Subcutaneous abdominal adipose tissue (tissue), 5 donors: ENCODE measurements around the gene BTLA.
"Not testable (repeated sequence)": the region's sequence is repeated elsewhere in the genome, so short reads cannot be mapped to it uniquely, and the experiment has no call there.

Source experiments
- H3K27ac ChIP-seq: one replicate; pipeline ENCODE4 v1.7.0; 2013; ENCODE audit warnings: low read depth, mild to moderate bottlenecking, inconsistent platforms, low read length, moderate library complexity
- H3K27me3 ChIP-seq, 5 donors: one replicate each; pipeline ENCODE4 v1.7.0; 2013; ENCODE audit warnings: low read length in 5 of 5, inconsistent platforms in 1 of 5; ENCODE audit not compliant: control insufficient read depth in 5 of 5, insufficient read depth in 4 of 5
- H3K36me3 ChIP-seq, 5 donors: one replicate each; pipeline ENCODE4 v1.7.0; 2013; ENCODE audit warnings: low read length in 5 of 5; ENCODE audit not compliant: control insufficient read depth in 5 of 5, insufficient read depth in 5 of 5
- H3K4me1 ChIP-seq, 5 donors: one replicate each; pipeline ENCODE4 v1.7.0; 2013; ENCODE audit warnings: low read length in 5 of 5, mild to moderate bottlenecking in 3 of 5, moderate library complexity in 1 of 5; ENCODE audit not compliant: control insufficient read depth in 5 of 5, insufficient read depth in 5 of 5
- H3K4me3 ChIP-seq, 5 donors: one replicate each; pipeline ENCODE4 v1.7.0; 2013; ENCODE audit warnings: low read length in 5 of 5, low read depth in 1 of 5
- H3K9ac ChIP-seq, 5 donors: one replicate each; pipeline ENCODE4 v1.7.0; 2013; ENCODE audit warnings: low read length in 5 of 5, mild to moderate bottlenecking in 4 of 5, moderate library complexity in 3 of 5
- H3K9me3 ChIP-seq, 5 donors: one replicate each; pipeline ENCODE4 v1.7.0; 2013; ENCODE audit warnings: low read length in 5 of 5; ENCODE audit not compliant: control insufficient read depth in 5 of 5
- donor health status: healthy.
- donor health status: healthy.
- donor health status: healthy.
- donor health status: healthy.
- donor health status: healthy.

The BTLA gene

DNA sequence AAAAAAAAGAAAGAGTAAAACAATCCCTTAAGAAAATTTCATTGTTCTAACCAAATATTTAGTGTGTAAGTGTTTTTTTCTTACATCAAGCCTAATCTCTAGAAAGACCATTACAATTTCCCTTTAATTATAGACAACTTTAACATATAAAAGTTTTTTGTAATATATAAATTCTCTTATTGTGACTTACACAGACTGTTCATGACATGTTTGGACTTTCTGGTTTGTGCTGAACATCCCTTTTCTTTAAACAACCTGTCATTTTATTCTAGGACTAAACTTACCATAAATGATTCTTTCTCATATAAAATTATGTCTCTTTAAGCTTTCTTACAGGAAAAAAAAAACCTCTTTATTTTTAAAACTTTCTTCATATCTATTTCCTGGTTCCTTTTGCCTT is 13.0 kb upstream of the BTLA start:
- Histone ChIP-seq H3K36me3 (no peaks in the 10 kb centered on the region), H3K4me1 (peaks cover 0 to 6% (median 0%) of the 10 kb centered on the region in 5 donors), H3K9ac (no peak overlapping the region), H3K4me3 (no peak overlapping the region), H3K27me3 (no peaks in the 10 kb centered on the region), H3K27ac (no peak overlapping the region), H3K9me3 (no peaks in the 10 kb centered on the region)

DNA sequence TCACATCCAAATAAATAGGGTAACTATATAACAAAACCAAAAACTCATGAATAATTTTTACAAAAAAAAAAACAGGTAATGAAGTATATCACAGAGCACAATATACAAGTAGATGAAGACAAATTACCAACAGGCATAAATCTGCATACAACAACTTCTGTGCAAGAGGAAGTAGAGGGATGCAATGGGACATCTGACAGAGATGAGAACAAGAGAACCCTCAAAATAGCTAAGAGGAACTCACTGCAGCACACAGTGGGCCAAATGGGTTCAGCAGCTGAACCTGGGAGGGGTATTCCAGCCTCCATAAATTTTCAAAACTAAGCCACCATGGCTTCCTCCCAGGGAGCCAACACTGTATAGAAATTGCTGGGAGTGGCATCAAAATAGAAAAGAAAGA is 9.6 kb upstream of the BTLA start:
- H3K27me3 ChIP-seq = no peaks in the 10 kb centered on the region

DNA sequence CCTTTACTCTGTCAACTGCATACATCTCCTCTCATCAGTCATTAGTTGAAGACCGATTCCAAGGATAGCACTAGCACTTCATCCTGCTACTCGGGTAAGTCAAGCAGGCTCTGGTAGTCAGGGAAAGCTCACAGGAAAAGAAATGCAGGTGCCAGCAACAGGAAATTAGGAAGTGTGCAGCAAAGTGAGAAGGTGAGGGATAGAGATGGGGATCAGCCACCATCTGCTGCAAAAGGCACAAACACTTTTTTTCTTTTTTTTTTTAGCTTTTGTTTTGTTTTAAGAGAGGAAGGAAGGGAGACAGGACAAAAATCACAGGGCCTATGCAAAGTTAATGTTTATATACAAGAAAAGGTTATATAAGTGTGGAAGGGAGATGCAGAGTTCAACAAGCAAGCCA is 9.0 kb upstream of the BTLA start:
- Histone ChIP-seq H3K27ac (no peak overlapping the region), H3K9me3 (no peaks in the 10 kb centered on the region), H3K27me3 (no peaks in the 10 kb centered on the region), H3K9ac (no peak overlapping the region), H3K36me3 (no peaks in the 10 kb centered on the region), H3K4me3 (no peak overlapping the region), H3K4me1 (peaks cover 0 to 6% (median 0%) of the 10 kb centered on the region in 5 donors)

More for the DNA sequence above, 9.6 kb upstream of the BTLA start:
- H3K4me1 ChIP-seq = peaks cover 0 to 6% (median 0%) of the 10 kb centered on the region in 5 donors
- H3K4me3 ChIP-seq = no peak overlapping the region
- no peak overlapping the region for H3K9ac ChIP-seq
- H3K36me3 ChIP-seq = no peaks in the 10 kb centered on the region
- H3K9me3 ChIP-seq = no peaks in the 10 kb centered on the region
- no peak overlapping the region for H3K27ac ChIP-seq

DNA sequence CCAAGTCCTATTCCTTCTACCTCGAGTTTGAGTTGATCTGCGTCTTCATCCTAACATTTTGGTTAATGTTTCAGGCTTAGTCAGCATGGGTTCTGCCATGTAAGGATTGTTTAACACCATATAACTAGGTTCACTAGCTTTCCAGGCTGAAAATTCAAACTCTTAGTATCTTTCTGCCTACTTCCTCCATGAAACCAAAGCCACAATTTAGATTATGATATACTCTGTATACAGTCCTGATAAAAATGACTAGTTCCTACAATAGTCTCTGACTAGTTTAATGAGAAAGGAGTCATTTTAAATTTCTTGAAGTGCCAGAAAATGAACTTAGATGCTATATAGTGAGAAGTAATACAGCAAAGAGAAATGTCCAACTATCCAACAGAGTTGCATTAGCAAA is 6.6 kb upstream of the BTLA start:
- H3K36me3 ChIP-seq = no peaks in the 10 kb centered on the region
- H3K27ac ChIP-seq = no peak overlapping the region
- H3K4me3 ChIP-seq = no peak overlapping the region
- H3K9ac ChIP-seq = no peak overlapping the region
- no peaks in the 10 kb centered on the region for H3K9me3 ChIP-seq
- H3K27me3 ChIP-seq = no peaks in the 10 kb centered on the region
- H3K4me1 ChIP-seq = peaks cover 0 to 6% (median 0%) of the 10 kb centered on the region in 5 donors

- Histone ChIP-seq H3K4me3 (no peak overlapping the region), H3K36me3 (no peaks in the 10 kb centered on the region), H3K4me1 (peaks cover 0 to 6% (median 0%) of the 10 kb centered on the region in 5 donors), H3K9me3 (no peaks in the 10 kb centered on the region), H3K9ac (no peak overlapping the region), H3K27ac (no peak overlapping the region), H3K27me3 (no peaks in the 10 kb centered on the region)
These were observed 4.9 kb upstream of the BTLA start for GRCh38 chr3:112504123-112504522.

DNA sequence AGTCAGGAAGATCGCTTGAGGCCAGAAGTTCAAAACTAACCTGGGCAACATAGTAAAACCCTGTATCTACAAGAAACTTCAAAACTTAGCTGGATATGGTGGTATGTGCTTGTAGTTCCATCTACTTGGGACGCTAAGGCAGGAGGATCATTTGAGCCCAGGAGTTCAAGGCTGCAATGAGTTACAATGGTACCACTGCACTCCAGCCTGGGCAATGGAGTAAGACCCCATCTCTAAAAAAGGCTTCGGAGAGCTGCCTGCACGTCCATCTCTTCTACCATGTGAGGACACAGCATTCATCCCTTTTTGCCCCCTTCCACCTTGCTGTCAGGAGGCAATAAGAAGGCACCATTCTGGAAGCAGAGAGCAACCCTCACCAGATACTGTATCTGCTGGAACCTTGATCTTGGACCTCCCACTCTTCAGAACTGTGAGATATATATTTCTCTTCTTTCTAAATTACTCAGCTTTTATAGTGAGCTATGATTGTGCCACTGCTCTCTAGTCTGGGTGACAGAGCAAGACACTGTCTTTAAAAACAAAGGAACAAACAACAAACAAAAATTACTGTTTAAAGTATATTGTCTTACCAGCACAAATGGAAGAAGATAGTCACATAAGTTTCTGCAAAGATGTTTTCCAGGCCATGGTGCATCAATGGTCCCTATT is 4.2 kb upstream of the BTLA start:
- Histone ChIP-seq H3K36me3 (no peaks in the 10 kb centered on the region), H3K9me3 (no peaks in the 10 kb centered on the region), H3K27me3 (no peaks in the 10 kb centered on the region), H3K9ac (no peak overlapping the region), H3K27ac (no peak overlapping the region), H3K4me3 (no peak overlapping the region), H3K4me1 (peaks cover 0 to 4% (median 0%) of the 10 kb centered on the region in 5 donors)

DNA sequence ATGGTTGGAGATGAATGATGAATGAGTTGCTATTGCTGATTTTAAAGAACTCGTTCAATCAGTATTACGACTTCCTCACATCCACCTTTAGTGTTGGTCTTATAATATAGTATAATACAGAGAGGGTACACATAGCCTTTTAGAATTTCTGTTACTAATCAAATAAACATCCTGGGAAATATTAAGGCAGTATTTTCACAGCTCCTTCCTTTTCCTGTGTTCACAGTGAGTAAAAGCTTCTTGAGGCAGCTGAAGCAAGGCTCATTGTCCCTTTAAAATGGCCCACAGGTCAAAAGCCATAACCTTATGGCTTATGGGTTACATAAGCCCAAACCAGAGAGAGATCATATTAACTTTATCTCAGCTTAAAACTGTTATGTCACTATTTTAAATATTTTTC is 1.3 kb upstream of the BTLA start:
- Histone ChIP-seq H3K9ac (no peak overlapping the region), H3K27me3 (no peaks in the 10 kb centered on the region), H3K4me1 (no peaks in the 10 kb centered on the region), H3K9me3 (no peaks in the 10 kb centered on the region), H3K4me3 (no peak overlapping the region), H3K36me3 (no peaks in the 10 kb centered on the region), H3K27ac (no peak overlapping the region)

DNA sequence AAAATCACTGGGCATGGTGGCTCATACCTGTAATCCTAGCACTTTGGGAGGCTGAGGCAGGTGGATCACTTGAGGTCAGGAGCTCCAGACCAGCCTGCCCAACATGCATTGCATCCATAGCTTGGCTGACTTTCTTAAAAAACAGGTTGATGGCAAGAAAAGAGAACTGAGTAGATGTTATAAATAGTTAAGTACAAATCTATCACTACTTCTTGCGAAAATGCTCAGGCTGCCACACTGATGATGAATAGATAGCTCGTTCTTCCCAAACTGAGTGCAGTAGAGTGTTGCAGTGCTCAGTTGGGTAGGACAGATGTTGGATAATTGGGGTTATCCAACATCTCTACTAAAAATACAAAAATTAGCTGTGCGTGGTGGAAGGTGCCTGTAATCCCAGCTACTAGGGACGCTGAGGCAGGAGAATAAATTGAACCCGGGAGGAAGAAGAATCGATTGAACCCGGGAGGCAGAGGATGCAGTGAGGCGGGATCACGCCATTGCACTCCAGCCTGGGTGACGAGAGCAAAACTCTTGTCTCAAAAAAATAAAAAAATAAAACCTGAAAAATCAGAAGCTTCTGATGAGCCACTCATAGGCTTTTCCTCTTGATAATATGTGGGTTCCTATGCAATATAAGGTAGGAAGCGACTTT is 1.2 kb downstream of the BTLA start:
- Histone ChIP-seq H3K4me1 (no peaks in the 10 kb centered on the region), H3K27ac (no peak overlapping the region), H3K4me3 (no peak overlapping the region), H3K27me3 (no peaks in the 10 kb centered on the region), H3K9me3 (peaks cover 0 to 3% (median 0%) of the 10 kb centered on the region in 5 donors), H3K9ac (no peak overlapping the region), H3K36me3 (no peaks in the 10 kb centered on the region)

GRCh38 chr3:112496366-112497067 is 2.8 kb downstream of the BTLA start:
- Histone ChIP-seq H3K9me3 (peaks cover 0 to 3% (median 0%) of the 10 kb centered on the region in 5 donors), H3K36me3 (no peaks in the 10 kb centered on the region), H3K27me3 (no peaks in the 10 kb centered on the region), H3K4me3 (no peak overlapping the region), H3K4me1 (no peaks in the 10 kb centered on the region), H3K27ac (no peak overlapping the region), H3K9ac (no peak overlapping the region)

- not testable (repeated sequence) for H3K36me3 ChIP-seq, H3K9me3 ChIP-seq, H3K27me3 ChIP-seq, H3K4me1 ChIP-seq, H3K4me3 ChIP-seq, H3K27ac ChIP-seq, H3K9ac ChIP-seq
These were observed 4.9 kb downstream of the BTLA start for GRCh38 chr3:112494448-112494767.
